PC-9 (cell line): ENCODE data around the gene IFT88.

Experiments used
- EZH2 ChIP-seq: fragments of 200-600 bp; sonication (generic); IDR thresholded peaks from 2 replicates; pipeline ENCODE4 v1.8.0; 2017; ENCODE audit warnings: antibody characterized with exemption, low read depth
- TF ChIP-seq, protein P1 (sequence below): fragments of 200-600 bp; sonication (generic); conservative IDR thresholded peaks from 2 replicates; pipeline ENCODE4 v1.6.1; 2017; ENCODE audit warnings: mixed run types, antibody characterized with exemption, mild to moderate bottlenecking, moderate library complexity

GRCh38 chr13:20689291-20689690 lies 122.3 kb downstream of the IFT88 start:
- TF ChIP-seq, protein P1, sequence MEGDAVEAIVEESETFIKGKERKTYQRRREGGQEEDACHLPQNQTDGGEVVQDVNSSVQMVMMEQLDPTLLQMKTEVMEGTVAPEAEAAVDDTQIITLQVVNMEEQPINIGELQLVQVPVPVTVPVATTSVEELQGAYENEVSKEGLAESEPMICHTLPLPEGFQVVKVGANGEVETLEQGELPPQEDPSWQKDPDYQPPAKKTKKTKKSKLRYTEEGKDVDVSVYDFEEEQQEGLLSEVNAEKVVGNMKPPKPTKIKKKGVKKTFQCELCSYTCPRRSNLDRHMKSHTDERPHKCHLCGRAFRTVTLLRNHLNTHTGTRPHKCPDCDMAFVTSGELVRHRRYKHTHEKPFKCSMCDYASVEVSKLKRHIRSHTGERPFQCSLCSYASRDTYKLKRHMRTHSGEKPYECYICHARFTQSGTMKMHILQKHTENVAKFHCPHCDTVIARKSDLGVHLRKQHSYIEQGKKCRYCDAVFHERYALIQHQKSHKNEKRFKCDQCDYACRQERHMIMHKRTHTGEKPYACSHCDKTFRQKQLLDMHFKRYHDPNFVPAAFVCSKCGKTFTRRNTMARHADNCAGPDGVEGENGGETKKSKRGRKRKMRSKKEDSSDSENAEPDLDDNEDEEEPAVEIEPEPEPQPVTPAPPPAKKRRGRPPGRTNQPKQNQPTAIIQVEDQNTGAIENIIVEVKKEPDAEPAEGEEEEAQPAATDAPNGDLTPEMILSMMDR, result no peak
- no peak for TF ChIP-seq EZH2
